Measurements from ENCODE around the gene GALNS.
"Not testable (repeated sequence)": the region's sequence is repeated elsewhere in the genome, so short reads cannot be mapped to it uniquely, and the experiment has no call there.

GALNS gene

DNA sequence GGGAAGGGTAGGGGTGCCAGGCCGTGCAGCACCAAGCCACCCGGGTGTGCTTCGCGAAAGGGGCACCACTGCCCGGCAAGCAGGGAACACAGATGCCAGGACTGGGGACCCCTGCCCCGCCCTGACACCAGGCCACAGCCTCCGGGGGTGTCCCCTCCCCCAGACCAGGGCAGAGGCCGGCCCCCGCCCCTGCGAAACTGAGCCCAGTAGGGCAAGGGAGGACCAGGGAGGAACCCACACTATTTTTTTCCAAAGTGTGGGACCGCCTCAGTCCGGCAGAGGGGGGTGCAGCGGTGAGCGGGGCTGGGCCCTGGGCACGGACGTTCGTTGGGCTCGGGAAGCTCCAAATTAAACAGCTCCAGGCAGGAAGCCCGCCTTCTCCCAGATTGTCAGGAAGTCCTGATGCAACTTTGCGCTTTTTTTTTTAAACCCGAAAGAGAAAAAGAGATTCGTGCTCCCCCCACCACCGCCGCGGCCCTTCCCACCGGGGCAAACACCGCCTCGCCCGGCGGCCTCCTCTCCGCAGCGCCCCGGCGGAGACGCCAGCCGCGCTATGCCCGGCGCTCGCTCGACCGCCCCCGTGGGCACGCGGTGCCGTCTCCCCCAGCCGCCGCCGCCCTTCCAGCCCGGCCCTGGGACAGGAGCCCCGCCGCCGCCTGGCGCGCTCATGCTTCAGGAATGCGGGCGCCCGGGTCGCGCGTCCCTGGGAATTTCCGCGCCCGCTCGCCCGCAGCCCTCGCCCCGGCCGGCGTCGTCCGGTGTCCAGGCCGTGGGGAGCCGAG, 72.5 kb downstream of the GALNS start:
- peak in 1 of 2 donors; percentile 21 for DNase-seq (ENCODE audit: low read depth in 1 of 2, low spot score in 1 of 2)

DNA sequence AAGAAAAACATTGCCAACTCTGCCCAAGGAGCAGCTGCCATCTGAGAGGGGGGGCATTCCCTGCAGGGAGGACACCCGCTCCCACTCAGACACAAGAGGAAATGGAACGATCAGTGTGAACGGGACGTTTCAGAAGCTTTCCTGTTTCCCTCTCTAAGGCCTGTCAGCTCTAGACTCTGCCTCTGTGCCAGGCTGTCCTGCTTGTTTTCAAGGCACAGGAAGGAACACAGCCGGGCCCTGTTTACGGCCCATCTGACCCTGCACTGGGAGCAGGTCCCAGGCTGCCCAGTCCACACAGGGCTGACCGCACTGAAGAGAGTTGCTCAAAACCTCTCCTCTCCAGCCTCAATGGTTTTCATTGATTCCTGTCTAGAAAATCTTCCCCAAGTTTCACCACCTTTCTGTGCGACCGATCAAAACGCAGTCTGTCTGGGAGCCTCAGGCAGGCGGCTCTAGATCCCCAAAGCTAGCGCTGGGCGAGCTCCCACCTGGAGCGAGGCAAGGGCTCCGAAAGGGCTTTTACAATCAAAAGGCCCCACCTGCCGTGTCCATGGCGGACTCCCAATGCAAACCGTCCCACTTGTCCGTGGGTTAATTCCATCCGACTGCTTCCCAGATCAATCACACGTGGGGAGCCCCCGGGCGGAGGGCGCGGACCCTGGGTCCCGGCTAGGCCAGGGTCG, 73.2 kb downstream of the GALNS start:
- DNase-seq (ENCODE audit: low read depth in 1 of 2, low spot score in 1 of 2) = no peak

DNA sequence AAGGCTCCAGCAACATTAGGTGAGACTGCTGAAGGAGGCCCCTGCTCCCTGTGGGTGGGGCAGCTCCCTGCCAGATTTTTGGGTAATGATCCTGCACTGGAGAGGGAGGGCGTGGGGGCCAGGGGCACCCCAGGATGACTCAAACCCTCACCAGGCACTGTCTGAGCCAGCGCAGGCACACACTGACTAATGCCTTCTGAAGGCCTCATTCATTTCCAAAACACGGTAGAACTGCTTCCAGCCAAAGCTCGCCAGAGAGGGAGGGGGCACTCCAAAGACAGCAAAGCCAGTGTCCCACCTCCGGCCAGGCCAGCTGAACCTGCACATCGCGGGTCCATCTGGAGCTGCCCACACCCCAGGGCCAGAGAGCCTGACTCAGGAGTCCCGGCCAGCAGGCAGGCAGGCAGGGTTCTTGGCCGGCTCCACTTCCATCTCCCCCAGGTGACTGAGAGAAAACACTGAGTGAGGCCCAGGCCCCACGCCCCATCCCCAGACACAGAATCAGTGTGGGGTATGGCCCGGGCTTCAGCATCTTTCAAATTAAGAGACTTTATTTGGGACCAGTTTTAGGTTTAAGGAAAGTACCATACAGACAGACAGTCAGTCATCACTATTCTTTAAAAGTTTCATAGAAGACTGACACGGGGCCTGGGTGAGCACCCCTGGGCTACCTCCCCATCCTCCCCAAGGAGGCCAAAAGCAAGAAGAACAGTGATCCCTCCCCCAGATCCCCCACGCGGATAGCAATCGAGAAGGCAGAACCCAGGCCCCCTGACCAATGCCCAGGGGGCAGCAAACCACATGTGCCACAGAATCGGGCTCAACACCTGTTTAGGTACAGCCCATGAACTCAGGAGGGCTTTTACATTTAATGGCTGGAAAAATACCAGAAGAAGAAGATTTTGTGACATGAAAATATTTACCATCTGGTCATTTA, 74.0 kb downstream of the GALNS start:
- peak in 1 of 2 donors; percentile 66 for DNase-seq (ENCODE audit: low read depth in 1 of 2, low spot score in 1 of 2)

DNA sequence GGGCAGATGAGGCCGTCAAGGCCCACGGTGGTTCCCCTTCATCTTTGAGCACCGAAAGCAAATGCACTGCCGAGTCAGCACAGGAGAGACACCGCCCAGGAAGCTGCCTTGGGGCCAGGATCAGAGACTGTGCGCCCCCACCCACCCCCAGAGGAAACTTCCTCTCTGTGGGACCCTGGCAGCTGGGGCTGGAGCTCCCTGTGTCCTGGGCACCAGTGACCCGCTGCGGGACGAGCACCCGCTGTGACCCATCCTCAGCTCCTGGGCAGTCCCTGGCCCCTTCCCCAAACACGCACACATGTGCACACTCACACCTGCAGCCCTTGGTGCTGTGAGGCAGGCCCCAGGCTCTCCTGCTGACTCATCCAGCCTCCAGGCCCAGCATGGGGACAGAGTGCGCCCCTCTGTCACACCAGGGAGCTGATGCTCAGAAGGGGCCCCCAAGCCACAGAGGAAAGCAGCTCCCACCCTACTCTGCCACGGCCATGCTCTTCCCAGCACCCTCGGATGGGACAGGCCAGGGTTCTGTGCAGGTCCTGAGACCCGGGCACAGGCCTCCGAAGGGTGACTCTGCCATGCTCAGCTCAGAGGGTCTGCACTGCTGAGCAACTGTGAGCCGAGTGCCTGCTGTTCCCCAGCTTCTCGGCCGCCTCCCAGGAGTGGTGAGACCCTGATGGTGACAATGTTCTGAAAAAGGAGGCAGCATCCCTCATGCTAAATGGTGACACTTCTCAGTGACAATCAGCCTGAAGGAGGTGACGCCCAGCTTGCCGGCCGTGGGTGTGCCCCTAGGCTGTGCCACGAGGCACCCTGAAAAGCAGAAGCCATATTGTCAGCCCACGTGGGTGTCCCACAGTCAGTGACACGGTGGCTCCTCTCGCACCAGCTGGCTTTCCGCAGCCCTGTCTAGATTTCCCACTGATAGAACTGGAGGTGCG, 75.3 kb downstream of the GALNS start:
- peak; percentile 35 to 49 for DNase-seq (ENCODE audit: low read depth in 1 of 2, low spot score in 1 of 2)

DNA sequence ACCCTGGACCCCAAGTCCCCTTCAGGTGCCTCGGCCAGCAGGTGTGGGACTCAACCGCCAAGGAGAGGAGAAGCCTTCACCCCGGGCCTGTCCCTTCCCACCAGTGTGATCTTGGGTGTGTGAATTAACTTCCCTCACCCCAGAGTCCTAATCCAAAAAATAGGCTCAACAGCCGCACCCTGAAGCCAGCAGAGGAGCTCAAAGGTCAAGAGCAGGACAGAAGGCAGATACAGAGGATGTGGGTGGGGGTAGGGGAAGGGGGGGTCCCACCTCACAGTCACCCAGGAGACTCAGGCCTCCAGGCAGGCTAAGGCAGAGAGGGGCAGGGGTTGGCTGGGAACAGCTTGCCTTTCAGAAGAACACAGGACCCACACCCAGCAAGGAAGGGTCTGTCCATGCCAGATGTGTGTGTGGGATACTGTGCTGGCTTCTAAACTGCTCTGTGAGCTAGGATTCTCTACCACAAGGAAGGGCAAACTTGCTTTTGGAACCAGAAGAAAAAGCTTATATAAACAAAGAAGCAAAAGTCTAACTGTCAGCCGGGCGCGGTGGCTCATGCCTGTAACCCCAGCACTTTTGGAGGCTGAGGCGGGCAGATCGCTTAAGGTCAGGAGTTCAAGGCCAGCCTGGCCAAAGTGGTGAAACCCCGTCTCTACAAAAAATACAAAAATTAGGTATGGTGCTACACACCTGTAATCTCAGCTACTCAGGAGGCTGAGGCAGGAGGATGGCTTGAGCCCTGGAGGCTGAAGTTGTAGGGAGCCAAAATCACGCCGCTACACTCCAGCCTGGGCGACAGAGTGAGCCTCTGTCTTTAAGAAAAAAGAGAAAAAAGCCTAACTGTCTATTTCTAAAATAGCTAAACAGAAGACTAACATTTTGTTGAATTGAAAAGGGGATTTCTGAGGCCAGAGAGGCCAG, 76.3 kb downstream of the GALNS start:
- no peak for DNase-seq (ENCODE audit: low read depth in 1 of 2, low spot score in 1 of 2)

DNA sequence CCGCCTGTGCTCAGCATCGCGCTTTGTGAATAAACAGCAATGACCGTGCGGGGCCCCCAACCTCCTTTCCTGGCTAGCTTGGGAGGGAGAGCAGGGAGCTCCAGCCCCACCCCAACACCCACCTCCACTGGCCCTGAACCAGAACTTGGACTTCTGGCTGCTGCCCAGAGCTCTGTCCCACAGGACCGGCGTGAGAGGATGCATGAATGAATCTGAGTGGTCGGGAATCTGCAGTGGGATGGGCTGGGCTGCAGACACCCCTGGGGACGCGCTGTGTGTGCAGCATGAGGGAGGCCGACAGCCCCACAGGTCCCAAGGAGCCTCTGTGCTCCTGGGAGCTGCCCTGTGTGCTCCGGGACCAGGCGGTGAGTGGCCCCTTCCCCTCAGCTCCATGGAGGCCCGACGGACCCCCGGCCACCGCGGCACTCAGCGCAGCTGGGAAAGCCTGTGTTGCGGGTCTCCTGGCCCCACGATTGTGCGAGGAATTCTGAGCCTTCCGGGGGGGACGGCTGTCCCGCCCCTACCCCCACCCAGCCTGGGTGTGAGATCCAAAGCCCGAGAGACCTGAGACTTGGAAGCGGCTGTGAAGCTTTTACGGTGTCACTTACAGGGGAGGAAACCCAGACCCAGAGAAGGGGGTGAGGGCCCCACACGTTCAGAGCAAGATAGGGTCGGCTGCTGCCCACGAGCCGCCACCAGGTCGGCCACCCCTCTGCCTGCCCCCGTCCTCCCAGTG, 77.2 kb downstream of the GALNS start:
- no peak for DNase-seq (ENCODE audit: low read depth in 1 of 2, low spot score in 1 of 2)

DNA sequence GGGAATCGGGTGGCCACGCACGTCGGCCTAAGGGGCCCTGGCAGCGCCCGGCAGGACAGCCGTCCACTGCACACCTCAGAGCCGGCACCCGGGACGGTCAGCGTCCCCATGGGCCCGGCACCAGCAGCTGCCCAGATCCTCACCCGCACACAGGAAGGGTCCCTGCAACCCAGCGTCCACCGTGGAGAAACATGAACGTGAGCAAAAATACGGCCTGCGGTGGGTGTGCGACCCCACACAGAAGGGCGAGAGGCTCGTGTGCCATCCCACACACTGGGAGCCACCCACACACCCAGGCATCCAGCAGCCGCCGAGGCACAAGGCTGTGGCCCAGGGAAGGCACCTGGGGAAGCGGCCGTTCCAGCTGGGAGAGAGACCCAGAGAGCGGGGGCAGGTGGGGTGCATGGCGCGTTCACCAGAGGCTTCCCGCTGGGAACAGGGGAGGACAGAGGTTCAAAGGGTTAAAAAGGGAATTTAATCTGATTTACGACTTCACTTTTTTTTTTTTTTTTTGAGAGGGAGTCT, 78.1 kb downstream of the GALNS start:
- no peak for DNase-seq (ENCODE audit: low read depth in 1 of 2, low spot score in 1 of 2)

DNA sequence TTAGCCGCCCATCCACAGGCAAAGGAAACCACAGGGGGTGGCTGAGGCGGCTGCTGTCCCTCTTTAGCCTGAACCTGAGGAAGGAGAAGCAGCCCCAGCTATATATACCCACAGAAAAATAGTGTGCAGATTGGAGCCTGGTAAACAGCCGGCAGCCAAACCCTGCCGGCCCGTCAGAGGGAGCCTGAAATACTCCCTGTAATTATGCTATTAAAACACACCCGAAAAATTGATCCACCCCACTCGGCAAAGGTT, 78.5 kb downstream of the GALNS start:
- DNase-seq (ENCODE audit: low read depth in 1 of 2, low spot score in 1 of 2) = no peak

DNA sequence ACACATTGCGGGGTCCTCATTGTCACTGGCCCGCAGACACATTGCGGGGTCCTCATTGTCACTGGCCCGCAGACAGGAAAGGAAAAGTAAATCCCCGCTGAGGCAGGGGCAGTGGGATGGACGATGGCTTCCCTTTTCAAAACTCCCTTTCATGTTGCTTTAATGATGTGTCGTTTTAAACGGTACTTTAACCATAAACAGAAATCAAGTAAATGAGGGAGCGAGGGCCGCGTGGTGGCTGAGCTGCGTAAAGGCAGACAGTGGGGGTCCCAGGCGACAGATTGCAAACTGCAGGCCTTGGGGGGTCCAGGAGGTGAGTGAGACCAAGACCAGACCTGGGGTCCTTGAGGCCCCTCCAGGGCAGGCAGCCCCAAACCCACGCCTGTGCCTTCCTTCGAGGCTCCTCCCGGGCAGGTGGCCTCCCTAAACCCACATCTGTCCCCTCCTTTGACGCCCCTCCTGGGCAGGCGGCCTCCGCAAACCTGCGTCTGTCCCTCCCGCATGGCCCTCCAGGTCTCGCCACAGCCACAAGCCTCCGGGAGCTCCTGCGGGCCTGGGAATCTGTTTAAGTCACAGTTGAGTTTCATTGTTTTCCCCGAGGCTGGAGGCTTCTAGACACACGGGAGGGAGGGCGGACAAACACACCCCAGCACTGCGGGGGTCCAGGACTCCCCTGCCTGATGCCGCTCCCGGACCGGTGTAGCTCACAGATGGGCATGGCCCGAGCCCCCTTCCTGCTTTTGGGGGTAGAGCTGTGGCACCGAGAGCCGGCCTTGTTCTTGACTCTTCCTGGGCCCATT, 79.1 kb downstream of the GALNS start:
- DNase-seq (ENCODE audit: low read depth in 1 of 2, low spot score in 1 of 2) = no peak

DNA sequence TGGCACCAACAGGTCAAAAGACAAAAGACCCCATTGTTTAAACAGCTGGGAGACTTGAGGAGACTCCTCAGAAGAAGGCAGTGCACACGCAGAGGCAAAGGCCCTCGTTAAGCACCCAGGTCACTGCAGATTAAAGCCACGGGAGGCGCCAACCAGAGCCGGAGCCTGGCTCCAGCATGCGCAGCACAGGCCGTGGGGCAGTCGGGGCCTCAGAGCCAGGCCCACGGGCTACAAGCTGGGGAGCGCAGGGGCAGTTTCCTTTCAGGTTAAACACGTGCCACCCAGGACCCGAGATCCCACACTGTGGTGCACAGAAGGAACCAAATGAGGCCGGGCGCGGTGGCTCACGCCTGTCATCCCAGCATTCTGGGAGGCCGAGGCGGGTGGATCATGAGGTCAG, 80.9 kb downstream of the GALNS start:
- no peak for DNase-seq (ENCODE audit: low read depth in 1 of 2, low spot score in 1 of 2)

DNA sequence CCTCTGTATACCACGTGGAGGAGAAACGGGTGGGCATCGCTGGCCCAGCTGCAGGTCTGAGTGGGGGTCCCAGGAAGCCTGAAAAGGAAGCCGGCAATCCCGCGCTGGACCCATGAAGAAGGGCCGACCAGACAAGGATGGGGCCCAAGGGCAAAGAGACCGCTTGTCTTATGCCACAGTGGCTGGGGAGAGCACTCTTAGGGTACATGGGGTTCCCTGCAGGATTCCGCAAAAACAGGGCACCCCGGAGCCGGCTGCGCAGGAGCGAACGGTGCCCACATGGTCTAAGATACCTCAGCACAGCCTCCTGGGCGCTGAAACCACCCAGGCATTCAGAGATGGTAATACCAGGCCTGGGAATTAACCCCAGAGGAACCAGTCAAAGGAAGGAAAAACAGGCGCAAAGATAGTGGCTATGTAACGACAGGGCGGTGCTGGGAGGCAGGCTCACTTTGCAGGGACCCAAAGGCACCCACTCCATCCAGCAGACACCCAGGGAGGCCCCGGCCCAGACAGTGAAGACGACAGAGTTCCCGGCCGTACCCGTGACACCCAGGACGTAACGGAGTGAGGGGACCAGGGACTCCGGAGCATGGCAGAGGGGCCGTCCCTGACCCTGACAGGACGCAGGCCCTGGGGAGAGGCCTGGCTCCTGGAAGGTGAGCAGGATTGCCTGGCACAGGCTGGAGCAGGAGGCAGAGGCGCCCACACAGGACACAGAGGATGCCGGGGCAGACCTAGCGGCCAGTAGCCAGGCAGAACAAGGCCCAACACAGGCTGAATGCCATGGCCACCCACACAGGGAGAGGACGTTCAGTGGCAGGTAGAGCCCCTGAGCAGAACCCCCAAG, 82.0 kb downstream of the GALNS start:
- DNase-seq (ENCODE audit: low read depth in 1 of 2, low spot score in 1 of 2) = no peak

DNA sequence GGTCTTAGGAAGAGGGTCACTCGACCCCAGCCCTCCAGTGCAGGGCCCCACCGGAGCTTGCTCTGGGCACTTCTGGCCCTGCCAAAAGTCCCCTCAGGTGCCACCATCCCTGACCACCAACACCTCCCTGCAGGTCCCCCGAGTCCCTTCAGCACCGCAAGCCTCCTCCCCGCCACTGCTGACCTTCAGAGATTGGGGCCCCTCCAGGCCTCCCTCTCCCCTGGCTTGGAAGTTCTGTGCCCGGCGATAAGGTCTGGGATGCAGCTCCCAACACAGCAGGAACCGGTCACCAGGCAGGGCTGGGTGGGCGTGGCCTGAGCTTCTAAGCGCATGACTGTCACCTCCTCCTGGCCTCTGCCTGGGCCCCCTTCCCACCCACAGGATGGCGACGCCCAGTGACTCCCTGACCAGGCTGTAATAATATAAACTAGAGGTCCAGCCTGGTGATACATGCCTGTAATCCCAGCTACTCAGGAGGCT, 82.9 kb downstream of the GALNS start:
- no peak for DNase-seq (ENCODE audit: low read depth in 1 of 2, low spot score in 1 of 2)

DNA sequence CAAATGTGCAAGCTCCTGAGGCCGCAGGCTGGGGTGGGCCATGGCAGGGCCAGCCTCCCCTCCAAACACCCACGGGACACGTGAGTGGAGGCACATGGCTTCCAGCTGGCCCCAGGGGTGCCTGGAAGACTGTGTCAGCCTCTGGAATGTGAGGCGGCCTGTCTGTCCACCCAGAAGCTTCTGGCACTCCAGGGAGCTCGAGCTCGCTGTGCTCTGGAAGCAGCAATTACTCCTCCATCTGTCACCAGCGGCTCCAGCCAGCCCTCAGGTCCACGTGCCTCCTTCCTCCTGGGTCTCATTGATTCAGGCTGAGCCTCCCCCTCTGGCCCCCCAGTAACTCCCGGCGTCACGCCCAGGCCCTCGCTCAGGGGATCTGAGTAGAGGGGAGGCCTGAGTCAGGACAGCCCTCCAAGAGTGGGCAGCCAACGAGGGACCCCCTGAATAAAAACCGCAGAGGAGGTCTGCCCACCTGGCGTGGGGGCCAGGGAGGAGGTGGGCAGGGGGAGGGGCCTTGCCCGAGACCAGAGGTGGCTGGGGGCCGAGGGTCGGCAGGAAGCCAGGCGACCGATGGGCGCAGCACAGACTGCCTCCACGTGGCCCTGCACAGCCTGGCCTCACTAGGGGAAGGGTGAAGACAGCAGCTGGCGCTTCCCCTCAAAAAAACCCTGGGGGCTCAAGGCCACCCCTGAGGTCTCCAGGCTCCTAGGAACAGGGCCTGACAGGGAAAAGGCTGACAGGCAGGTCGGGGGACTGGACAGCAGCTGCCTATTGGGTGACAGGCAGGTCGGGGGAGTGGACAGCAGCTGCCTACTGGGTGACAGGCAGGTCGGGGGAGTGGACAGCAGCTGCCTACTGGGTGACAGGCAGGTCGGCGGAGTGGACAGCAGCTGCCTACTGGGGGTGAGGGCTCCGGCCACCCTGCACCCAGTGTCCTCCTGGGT, 83.6 kb downstream of the GALNS start:
- DNase-seq (ENCODE audit: low read depth in 1 of 2, low spot score in 1 of 2) = no peak

DNA sequence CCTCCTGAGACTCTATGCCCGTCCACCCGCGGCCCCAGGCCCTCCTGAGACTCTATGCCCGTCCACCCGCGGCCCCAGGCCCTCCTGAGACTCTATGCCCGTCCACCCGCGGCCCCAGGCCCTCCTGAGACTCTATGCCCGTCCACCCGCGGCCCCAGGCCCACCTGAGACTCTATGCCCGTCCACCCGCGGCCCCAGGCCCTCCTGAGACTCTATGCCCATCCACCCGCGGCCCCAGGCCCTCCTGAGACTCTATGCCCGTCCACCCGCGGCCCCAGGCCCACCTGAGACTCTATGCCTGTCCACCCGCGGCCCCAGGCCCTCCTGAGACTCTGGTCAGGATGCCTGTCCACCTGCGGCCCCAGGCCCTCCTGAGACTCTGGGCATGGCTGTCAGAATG, 85.0 kb downstream of the GALNS start:
- not testable (repeated sequence) for DNase-seq (ENCODE audit: low read depth in 1 of 2, low spot score in 1 of 2)

DNA sequence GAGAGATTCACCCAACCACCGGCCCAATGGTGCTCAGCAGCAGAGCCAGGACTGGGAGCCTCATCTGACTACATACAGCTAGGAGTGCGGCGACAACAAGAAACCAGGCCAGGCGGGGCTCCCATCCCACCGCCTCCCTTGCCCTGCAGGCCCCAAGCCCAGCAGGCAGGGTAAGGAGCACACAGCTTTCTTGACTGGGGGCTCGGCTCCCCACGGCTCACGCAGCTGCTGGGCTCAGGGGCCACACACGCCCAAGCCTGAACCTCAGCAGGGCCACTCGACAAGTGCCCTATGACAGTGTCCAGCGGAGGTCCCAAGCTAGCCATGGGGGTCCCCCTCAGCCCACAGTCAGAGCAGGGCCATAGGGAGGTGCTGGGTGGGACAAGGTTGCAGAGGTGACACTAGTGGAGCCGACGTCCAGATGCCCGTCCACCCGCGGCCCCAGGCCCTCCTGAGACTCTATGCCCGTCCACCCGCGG, 85.4 kb downstream of the GALNS start:
- DNase-seq (ENCODE audit: low read depth in 1 of 2, low spot score in 1 of 2) = no peak

All from stimulated activated CD4-positive, alpha-beta T cell treated with anti-CD3 and anti-CD28 coated beads, Interleukin-15, amount 100 ng/mL, for 1 hour (primary cell).